SKM-1 (cell line): Measurements from ENCODE around the gene MFSD1.

Experiments
- DNase-seq: peaks from one replicate; lab custom pipeline; 2025; ENCODE audit not compliant: unreplicated experiment; lab: John Stamatoyannopoulos, UW

The MFSD1 gene

GRCh38 chr3:158801696-158802408 lies at the start of gene MFSD1:
Gene MFSD1 (plus strand): TSS chr3:158802054. CDS start chr3:158802153, 99 bp downstream.
- DNase-seq: peak; percentile 87

- no peak for DNase-seq
Observed at GRCh38 chr3:158753854-158754253, 48.0 kb upstream of the MFSD1 start.

GRCh38 chr3:158755421-158755820 lies 46.4 kb upstream of the MFSD1 start:
- DNase-seq: no peak

GRCh38 chr3:158761350-158761749 lies 40.5 kb upstream of the MFSD1 start:
- no peak for DNase-seq

GRCh38 chr3:158762701-158763100 lies 39.2 kb upstream of the MFSD1 start:
- DNase-seq: no peak

GRCh38 chr3:158763421-158763820 lies 38.4 kb upstream of the MFSD1 start:
- DNase-seq: no peak

- no peak for DNase-seq
Observed at GRCh38 chr3:158765518-158766205, 36.2 kb upstream of the MFSD1 start.

- no peak for DNase-seq
Observed at GRCh38 chr3:158766364-158766763, 35.5 kb upstream of the MFSD1 start.

- no peak for DNase-seq
Observed at GRCh38 chr3:158768361-158768787, 33.5 kb upstream of the MFSD1 start.

- DNase-seq: no peak
Observed at GRCh38 chr3:158768881-158769543, 32.8 kb upstream of the MFSD1 start.

- DNase-seq: no peak
Observed at GRCh38 chr3:158769549-158769948, 32.3 kb upstream of the MFSD1 start.

GRCh38 chr3:158769952-158770740 lies 31.7 kb upstream of the MFSD1 start:
- no peak for DNase-seq

- no peak for DNase-seq
Observed at GRCh38 chr3:158770741-158771350, 31.0 kb upstream of the MFSD1 start.

- no peak for DNase-seq
Observed at GRCh38 chr3:158771577-158771976, 30.3 kb upstream of the MFSD1 start.

GRCh38 chr3:158771982-158772381 lies 29.9 kb upstream of the MFSD1 start:
- no peak for DNase-seq

- no peak for DNase-seq
Observed at GRCh38 chr3:158773166-158773565, 28.7 kb upstream of the MFSD1 start.

- no peak for DNase-seq
Observed at GRCh38 chr3:158773845-158774830, 27.7 kb upstream of the MFSD1 start.

GRCh38 chr3:158774965-158775364 lies 26.9 kb upstream of the MFSD1 start:
- no peak for DNase-seq
